Fibroblast of mammary gland (primary cell): ENCODE measurements around the gene DSCAM.

Source experiments
- DNase-seq: peaks from one replicate; pipeline ENCODE4 v3.0.0-alpha.2; 2010; ENCODE audit warnings: low read depth
- H3K4me3 ChIP-seq: 2 replicates; pipeline ENCODE4 v1.5.1; 2011; ENCODE audit warnings: low read depth, mild to moderate bottlenecking, low read length, moderate library complexity; ENCODE audit not compliant: control insufficient read depth
- TF ChIP-seq, protein P1 (sequence below): conservative IDR thresholded peaks from 2 replicates; pipeline ENCODE4 v1.5.1; 2011; ENCODE audit warnings: low read depth, low read length, inconsistent platforms; ENCODE audit not compliant: control insufficient read depth, insufficient read depth

DSCAM gene

DNA sequence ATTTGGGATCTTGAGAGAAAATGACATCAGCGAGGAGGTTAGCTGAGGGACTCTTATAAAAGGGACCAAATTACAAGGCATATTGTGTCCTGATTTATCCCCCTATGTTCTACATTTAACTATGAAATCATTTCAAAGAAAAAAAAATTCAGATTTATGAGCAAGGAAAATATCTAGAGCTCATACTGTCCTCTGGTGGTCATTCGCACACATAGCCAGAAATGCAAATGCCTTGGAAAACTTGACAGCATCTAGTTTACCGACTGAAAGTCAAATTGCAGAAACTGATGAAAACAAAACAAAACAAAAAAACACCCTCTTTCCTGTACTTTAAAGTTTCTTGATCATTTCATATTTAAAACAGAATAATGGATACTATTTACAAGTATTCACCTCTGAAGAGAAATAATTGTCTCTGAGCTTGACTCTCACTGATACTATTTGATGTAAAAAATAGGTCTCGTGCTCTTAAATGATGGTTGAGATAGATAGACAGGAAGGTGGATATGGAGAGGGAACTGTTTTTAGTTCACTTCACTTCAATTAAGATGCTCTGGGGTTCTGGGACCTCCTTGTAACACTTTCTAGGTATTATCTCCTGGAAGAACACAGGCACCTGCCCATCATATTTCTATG lies 725.9 kb downstream of the DSCAM start:
- peak; percentile 5 for DNase-seq
- TF ChIP-seq, protein P1, sequence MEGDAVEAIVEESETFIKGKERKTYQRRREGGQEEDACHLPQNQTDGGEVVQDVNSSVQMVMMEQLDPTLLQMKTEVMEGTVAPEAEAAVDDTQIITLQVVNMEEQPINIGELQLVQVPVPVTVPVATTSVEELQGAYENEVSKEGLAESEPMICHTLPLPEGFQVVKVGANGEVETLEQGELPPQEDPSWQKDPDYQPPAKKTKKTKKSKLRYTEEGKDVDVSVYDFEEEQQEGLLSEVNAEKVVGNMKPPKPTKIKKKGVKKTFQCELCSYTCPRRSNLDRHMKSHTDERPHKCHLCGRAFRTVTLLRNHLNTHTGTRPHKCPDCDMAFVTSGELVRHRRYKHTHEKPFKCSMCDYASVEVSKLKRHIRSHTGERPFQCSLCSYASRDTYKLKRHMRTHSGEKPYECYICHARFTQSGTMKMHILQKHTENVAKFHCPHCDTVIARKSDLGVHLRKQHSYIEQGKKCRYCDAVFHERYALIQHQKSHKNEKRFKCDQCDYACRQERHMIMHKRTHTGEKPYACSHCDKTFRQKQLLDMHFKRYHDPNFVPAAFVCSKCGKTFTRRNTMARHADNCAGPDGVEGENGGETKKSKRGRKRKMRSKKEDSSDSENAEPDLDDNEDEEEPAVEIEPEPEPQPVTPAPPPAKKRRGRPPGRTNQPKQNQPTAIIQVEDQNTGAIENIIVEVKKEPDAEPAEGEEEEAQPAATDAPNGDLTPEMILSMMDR: peak; percentile 56
- no peak overlapping the region for H3K4me3 ChIP-seq

DNA sequence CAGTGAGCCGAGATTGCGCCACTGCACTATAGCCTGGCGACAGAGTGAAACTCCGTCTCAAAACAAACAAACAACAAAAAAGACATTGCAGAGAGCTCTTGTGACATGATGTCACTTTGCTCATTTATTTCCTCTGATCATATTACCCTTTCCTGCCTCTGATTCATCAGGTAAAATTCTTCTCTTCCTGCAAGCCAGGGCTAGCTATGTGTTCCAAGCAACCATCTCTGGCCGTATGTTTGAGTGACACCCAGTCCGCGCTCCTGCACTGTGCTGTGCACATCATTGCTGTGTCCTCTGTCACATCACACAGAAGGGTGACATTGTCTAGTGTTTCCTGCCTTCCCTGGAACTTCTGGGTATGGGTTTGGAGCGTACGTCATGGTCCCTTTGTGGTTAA lies 728.4 kb downstream of the DSCAM start:
- no peak for DNase-seq
- no peak overlapping the region for H3K4me3 ChIP-seq
- TF ChIP-seq, protein P1: no peak

DNA sequence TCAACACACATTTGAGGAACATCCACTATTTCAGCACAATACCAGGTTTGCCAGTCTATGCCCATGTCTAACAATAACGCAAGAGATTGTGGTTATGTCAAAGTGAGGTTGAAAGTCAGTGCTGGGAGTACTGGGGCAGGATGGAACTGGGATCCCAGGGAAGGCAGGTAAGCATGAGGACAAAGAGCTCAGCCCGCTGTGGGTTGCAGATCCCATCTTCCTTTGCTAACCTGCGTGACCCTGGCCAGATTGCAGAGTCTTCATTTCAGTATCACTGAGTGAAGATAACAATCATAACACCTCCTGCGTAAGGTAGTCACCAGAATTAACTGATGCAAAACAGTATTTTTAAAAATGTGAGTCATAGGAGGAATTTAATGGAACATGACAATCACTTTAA lies 729.7 kb downstream of the DSCAM start:
- no peak for DNase-seq
- TF ChIP-seq, protein P1: no peak

DNA sequence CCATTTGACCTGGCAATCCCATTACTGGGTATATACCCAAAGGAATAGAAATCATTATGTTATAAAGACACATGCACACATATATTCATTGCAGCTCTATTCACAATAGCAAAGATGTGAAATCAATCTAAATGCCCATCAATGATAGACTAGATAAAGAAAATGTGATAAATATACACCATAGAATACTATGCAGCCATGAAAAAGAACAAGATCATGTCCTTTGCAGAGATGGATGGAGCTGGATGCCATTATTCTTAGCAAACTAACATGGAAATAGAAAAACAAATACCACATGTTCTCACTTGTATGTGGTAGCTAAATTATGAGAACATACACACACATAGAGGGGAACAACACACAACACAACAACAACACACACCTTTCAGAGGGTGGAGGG lies 731.2 kb downstream of the DSCAM start:
- no peak overlapping the region for H3K4me3 ChIP-seq
- TF ChIP-seq, protein P1: no peak
- no peak for DNase-seq

More for the DNA sequence above, 729.7 kb downstream of the DSCAM start:
- H3K4me3 ChIP-seq: no peak overlapping the region

DNA sequence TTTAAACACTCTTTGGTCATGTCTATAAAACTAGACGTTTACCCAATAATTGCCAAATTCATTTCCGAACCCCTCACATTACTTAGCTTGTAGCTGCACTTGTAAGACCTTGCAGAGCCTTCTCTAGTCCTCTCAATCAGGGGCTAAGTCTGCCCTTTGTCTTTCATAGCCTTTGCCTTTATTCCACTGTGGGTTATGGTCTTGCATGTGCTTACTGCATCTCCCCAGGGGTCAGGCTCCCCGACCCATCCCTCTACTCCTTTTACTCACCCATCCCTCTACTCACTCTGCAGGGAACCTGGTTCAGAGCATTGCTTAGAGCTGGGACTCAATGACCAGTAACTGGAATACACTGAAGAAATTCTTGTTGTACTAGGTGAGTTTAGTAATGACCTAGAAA lies 744.3 kb downstream of the DSCAM start:
- no peak for DNase-seq
- no peak overlapping the region for H3K4me3 ChIP-seq
- TF ChIP-seq, protein P1: no peak

DNA sequence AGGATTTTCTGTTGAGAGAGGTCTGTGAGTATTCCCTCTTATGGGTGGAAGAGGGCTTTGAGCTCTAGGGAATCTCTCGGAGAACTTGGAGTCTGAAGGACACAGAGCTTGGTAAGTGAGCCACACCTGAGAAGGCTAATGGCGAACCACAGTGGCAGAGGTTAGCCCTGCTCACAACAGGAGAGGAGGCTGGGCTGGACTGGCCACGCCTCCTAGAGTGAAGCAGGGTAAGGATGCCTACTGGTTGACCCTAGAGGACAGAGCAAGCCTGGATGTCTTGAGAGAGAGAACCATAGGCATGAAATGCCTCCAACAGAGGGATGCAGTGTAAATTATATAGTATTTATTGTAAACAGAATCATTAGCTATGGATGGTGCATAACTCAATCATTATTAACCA lies 747.1 kb downstream of the DSCAM start:
- DNase-seq: no peak
- TF ChIP-seq, protein P1: no peak
- H3K4me3 ChIP-seq: no peak overlapping the region

DNA sequence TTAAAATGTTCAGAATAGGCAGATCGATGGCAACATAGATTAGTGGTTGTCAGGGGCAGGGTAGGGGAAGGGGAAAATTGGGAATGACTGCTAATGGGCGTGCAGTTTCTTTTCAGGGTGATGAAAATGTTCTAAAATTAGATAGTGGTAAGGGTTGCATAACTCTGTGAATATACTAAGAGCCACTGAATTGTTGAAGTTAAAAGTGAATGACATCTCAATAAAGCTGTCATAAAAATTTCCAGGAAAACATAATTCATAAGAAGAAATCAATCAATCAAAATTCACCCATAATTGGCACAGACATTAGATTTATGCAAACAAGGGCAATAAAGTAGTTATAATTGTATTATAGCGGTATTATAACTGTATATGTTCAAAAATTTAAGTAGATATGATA lies 751.5 kb downstream of the DSCAM start:
- TF ChIP-seq, protein P1: no peak
- DNase-seq: no peak
- no peak overlapping the region for H3K4me3 ChIP-seq
